ENCODE results near the gene RHOJ.

DNA sequence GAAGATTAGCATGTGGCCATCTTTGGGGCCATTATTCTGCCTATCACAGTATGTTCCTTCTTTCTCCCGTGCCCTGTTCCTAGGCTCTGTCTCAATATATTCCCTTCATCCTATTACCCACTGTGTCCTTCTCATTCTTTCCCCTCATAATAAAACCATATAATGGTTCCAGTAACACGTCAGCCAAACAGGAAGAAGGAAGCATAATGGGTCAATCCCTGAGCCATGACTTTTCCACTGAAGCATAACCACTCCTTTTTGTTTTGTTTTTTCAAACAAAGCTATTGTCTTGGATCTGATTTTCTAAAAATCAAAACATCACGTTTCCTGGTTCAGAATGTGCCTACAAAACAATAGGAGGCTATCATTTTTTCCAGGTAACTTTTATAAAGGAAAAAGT, 21.3 kb upstream of the RHOJ start:
- no peak for TF ChIP-seq POLR2A (IDR thresholded peaks at IDR 0.05; ENCODE audit: low read depth, low read length)
- TF ChIP-seq, protein P1, sequence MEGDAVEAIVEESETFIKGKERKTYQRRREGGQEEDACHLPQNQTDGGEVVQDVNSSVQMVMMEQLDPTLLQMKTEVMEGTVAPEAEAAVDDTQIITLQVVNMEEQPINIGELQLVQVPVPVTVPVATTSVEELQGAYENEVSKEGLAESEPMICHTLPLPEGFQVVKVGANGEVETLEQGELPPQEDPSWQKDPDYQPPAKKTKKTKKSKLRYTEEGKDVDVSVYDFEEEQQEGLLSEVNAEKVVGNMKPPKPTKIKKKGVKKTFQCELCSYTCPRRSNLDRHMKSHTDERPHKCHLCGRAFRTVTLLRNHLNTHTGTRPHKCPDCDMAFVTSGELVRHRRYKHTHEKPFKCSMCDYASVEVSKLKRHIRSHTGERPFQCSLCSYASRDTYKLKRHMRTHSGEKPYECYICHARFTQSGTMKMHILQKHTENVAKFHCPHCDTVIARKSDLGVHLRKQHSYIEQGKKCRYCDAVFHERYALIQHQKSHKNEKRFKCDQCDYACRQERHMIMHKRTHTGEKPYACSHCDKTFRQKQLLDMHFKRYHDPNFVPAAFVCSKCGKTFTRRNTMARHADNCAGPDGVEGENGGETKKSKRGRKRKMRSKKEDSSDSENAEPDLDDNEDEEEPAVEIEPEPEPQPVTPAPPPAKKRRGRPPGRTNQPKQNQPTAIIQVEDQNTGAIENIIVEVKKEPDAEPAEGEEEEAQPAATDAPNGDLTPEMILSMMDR (conservative IDR thresholded peaks at IDR 0.05; ENCODE audit: low read depth, low read length): no peak
- TF ChIP-seq, protein P2, sequence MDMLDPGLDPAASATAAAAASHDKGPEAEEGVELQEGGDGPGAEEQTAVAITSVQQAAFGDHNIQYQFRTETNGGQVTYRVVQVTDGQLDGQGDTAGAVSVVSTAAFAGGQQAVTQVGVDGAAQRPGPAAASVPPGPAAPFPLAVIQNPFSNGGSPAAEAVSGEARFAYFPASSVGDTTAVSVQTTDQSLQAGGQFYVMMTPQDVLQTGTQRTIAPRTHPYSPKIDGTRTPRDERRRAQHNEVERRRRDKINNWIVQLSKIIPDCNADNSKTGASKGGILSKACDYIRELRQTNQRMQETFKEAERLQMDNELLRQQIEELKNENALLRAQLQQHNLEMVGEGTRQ (IDR thresholded peaks at IDR 0.05; ENCODE audit: low read depth, low read length): no peak
- TF ChIP-seq FOS (IDR thresholded peaks at IDR 0.05; ENCODE audit: low read depth, low read length): no peak
- no peak for TF ChIP-seq SMC3 (IDR thresholded peaks at IDR 0.05; ENCODE audit: low read depth, low read length)
- TF ChIP-seq, protein P3, sequence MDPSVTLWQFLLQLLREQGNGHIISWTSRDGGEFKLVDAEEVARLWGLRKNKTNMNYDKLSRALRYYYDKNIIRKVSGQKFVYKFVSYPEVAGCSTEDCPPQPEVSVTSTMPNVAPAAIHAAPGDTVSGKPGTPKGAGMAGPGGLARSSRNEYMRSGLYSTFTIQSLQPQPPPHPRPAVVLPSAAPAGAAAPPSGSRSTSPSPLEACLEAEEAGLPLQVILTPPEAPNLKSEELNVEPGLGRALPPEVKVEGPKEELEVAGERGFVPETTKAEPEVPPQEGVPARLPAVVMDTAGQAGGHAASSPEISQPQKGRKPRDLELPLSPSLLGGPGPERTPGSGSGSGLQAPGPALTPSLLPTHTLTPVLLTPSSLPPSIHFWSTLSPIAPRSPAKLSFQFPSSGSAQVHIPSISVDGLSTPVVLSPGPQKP (IDR thresholded peaks at IDR 0.05; ENCODE audit: borderline replicate concordance, low read depth, low read length): no peak
- TF ChIP-seq BHLHE40 (IDR thresholded peaks at IDR 0.05; ENCODE audit: low read depth, low read length): no peak
- no peak for TF ChIP-seq MAZ (IDR thresholded peaks at IDR 0.05; ENCODE audit: borderline replicate concordance, low read depth, low read length)
- no peak for TF ChIP-seq RCOR1 (IDR thresholded peaks at IDR 0.05; ENCODE audit: insufficient replicate concordance, low read length)
- TF ChIP-seq MXI1 (IDR thresholded peaks at IDR 0.05; ENCODE audit: borderline replicate concordance, low read depth, low read length): no peak

Data from IMR-90 (cell line).